Activated naive CD4-positive, alpha-beta T cell treated with anti-CD3 and anti-CD28 coated beads, Interleukin-2, amount 50 U/mL, for 24 hours (primary cell): Measurements from ENCODE around the gene GPR148.

ENCODE experiments used
- H3K27ac Mint-ChIP-seq: one replicate; pipeline ENCODE4 v1.8.0; 2021; ENCODE audit warnings: mild to moderate bottlenecking, mixed read lengths
- H3K27me3 Mint-ChIP-seq: one replicate; pipeline ENCODE4 v1.8.0; 2021; ENCODE audit warnings: mixed read lengths
- H3K36me3 Mint-ChIP-seq: one replicate; pipeline ENCODE4 v1.8.0; 2021; ENCODE audit warnings: mixed read lengths
- H3K4me1 Mint-ChIP-seq: one replicate; pipeline ENCODE4 v1.8.0; 2021; ENCODE audit warnings: mixed read lengths
- H3K4me3 Mint-ChIP-seq: one replicate; pipeline ENCODE4 v1.8.0; 2021; ENCODE audit warnings: mild to moderate bottlenecking, mixed read lengths
- H3K9me3 Mint-ChIP-seq: one replicate; pipeline ENCODE4 v1.8.0; 2021; ENCODE audit warnings: mixed read lengths

The GPR148 gene

GRCh38 chr2:130762031-130762909, 33.4 kb downstream of the GPR148 start:
- Mint-ChIP-seq H3K36me3 (no peaks in the 10 kb centered on the region), H3K9me3 (no peaks in the 10 kb centered on the region), H3K4me1 (peaks cover 4% of the 10 kb centered on the region), H3K4me3 (no peak overlapping the region), H3K27ac (no peak overlapping the region), H3K27me3 (peaks cover 24% of the 10 kb centered on the region)

GRCh38 chr2:130762910-130763385, 34.1 kb downstream of the GPR148 start:
- Mint-ChIP-seq H3K4me3 (no peak overlapping the region), H3K9me3 (no peaks in the 10 kb centered on the region)

GRCh38 chr2:130763405-130763804, 34.5 kb downstream of the GPR148 start:
- Mint-ChIP-seq H3K27me3 (peaks cover 21% of the 10 kb centered on the region), H3K4me1 (no peaks in the 10 kb centered on the region), H3K27ac (no peak overlapping the region), H3K36me3 (no peaks in the 10 kb centered on the region), H3K9me3 (no peaks in the 10 kb centered on the region), H3K4me3 (no peak overlapping the region)

More at GRCh38 chr2:130762910-130763385, 34.1 kb downstream of the GPR148 start:
- H3K27ac Mint-ChIP-seq: no peak overlapping the region
- H3K36me3 Mint-ChIP-seq: no peaks in the 10 kb centered on the region
- peaks cover 22% of the 10 kb centered on the region for H3K27me3 Mint-ChIP-seq
- no peaks in the 10 kb centered on the region for H3K4me1 Mint-ChIP-seq

GRCh38 chr2:130764035-130764820, 35.4 kb downstream of the GPR148 start:
- Mint-ChIP-seq H3K9me3 (no peaks in the 10 kb centered on the region), H3K4me3 (no peak overlapping the region), H3K27ac (no peak overlapping the region), H3K4me1 (no peaks in the 10 kb centered on the region), H3K27me3 (peaks cover 15% of the 10 kb centered on the region), H3K36me3 (no peaks in the 10 kb centered on the region)

DNA sequence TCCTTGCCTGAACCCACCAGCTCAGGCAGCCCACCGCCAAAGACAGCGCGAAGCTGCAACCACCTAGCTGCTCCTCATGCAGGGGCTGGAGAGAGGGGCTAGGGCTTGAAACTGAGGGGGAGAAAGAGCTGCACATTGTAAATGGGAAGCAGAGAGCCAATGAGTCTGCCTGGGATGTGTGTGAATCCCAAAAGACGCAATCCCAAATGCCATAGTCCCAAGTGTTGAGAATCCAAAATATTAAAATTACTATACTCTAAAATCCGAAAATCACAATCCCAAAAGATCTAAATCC, 35.9 kb downstream of the GPR148 start:
- Mint-ChIP-seq H3K4me1 (no peaks in the 10 kb centered on the region), H3K9me3 (no peaks in the 10 kb centered on the region), H3K36me3 (no peaks in the 10 kb centered on the region), H3K27ac (no peak overlapping the region), H3K27me3 (peaks cover 19% of the 10 kb centered on the region), H3K4me3 (no peak overlapping the region)

- Mint-ChIP-seq H3K4me3 (no peak overlapping the region), H3K9me3 (no peaks in the 10 kb centered on the region), H3K4me1 (no peaks in the 10 kb centered on the region)
Measured at GRCh38 chr2:130765464-130765863, 36.6 kb downstream of the GPR148 start.

GRCh38 chr2:130766037-130766436, 37.2 kb downstream of the GPR148 start:
- H3K4me3 Mint-ChIP-seq: no peak overlapping the region
- H3K4me1 Mint-ChIP-seq: no peaks in the 10 kb centered on the region
- no peak overlapping the region for H3K27ac Mint-ChIP-seq
- H3K36me3 Mint-ChIP-seq: no peaks in the 10 kb centered on the region
- no peaks in the 10 kb centered on the region for H3K9me3 Mint-ChIP-seq
- peaks cover 17% of the 10 kb centered on the region for H3K27me3 Mint-ChIP-seq

More at GRCh38 chr2:130765464-130765863, 36.6 kb downstream of the GPR148 start:
- H3K36me3 Mint-ChIP-seq: no peaks in the 10 kb centered on the region
- H3K27ac Mint-ChIP-seq: no peak overlapping the region
- peaks cover 19% of the 10 kb centered on the region for H3K27me3 Mint-ChIP-seq

- H3K27me3 Mint-ChIP-seq: peaks cover 11% of the 10 kb centered on the region
- H3K36me3 Mint-ChIP-seq: no peaks in the 10 kb centered on the region
- H3K4me1 Mint-ChIP-seq: no peaks in the 10 kb centered on the region
- H3K4me3 Mint-ChIP-seq: no peak overlapping the region
- H3K27ac Mint-ChIP-seq: no peak overlapping the region
- H3K9me3 Mint-ChIP-seq: no peaks in the 10 kb centered on the region
Measured at GRCh38 chr2:130766711-130767407, 38.0 kb downstream of the GPR148 start.

DNA sequence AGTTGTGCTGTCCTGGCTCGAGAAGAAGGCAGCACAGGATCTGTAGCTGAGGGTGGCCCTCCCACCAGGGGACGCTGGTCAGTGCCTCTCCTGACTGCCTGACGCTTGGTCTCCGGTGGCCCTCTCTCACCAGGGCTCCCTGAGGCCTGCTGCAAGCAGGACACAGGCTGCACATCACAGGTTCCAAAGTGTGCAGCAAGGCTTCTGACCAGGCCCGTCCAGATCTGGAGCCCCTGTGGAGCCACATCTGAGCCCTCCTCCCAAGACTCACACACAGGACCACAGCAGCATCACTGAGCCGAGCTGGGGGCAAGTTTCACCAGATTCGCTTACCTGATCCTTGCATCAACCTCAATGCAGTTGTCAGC, 38.5 kb downstream of the GPR148 start:
- Mint-ChIP-seq H3K9me3 (no peaks in the 10 kb centered on the region), H3K27ac (no peak overlapping the region), H3K36me3 (no peaks in the 10 kb centered on the region), H3K4me1 (no peaks in the 10 kb centered on the region), H3K4me3 (no peak overlapping the region), H3K27me3 (peaks cover 11% of the 10 kb centered on the region)

GRCh38 chr2:130768191-130768855, 39.5 kb downstream of the GPR148 start:
- Mint-ChIP-seq H3K27ac (no peak overlapping the region), H3K4me3 (no peak overlapping the region), H3K27me3 (peaks cover 15% of the 10 kb centered on the region), H3K36me3 (no peaks in the 10 kb centered on the region), H3K4me1 (no peaks in the 10 kb centered on the region), H3K9me3 (no peaks in the 10 kb centered on the region)

DNA sequence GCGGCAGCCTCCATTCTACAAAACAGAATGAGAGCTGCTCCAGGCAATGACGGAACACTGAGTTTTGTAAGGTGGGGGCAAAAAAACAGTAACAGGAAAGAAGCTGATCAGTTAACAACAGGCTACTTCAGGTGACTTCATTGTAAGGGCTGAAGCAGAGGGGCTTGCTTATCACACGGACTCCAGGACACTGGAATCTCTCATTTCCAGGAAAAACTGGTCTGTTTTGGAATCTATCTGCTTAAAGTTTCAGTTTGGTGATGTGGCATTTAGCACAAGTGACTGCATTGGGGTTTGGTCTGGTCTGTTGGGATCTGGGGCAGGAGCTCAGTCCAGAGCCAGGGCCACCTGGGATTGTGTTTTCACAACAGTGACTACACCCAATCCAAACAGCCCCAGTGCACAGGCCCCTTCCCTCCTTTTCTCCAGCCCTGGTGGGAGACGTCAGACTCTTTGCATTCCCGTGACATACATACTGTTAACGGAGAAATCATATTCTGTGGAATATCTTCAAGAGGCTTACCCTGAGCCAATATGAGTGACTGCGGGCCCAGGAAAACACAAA, 40.6 kb downstream of the GPR148 start:
- no peaks in the 10 kb centered on the region for H3K4me1 Mint-ChIP-seq
- no peak overlapping the region for H3K4me3 Mint-ChIP-seq
- H3K9me3 Mint-ChIP-seq: no peaks in the 10 kb centered on the region
- peaks cover 15% of the 10 kb centered on the region for H3K27me3 Mint-ChIP-seq
- H3K27ac Mint-ChIP-seq: no peak overlapping the region
- H3K36me3 Mint-ChIP-seq: no peaks in the 10 kb centered on the region

DNA sequence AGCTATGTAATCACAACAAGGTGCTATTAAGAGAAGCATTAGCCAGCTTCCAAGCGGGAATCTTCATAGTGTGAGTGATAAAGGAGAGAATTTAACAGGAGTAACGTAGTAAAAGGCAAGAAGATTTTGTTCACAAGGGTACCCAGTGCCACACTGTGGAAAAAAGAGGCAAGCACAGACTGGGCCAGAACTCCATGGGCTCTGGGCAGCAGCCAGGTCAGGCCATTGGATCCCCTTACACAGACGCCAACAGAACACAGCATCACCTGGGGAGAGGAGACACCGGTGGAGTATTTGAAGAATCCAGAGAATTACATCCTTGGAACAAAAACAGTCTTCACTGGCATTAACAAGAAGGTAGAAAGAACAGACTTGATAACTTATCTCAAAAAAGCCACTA, 47.7 kb downstream of the GPR148 start:
- Mint-ChIP-seq H3K36me3 (no peaks in the 10 kb centered on the region), H3K27me3 (peaks cover 6% of the 10 kb centered on the region), H3K4me1 (no peaks in the 10 kb centered on the region), H3K9me3 (no peaks in the 10 kb centered on the region), H3K27ac (no peak overlapping the region), H3K4me3 (no peak overlapping the region)

DNA sequence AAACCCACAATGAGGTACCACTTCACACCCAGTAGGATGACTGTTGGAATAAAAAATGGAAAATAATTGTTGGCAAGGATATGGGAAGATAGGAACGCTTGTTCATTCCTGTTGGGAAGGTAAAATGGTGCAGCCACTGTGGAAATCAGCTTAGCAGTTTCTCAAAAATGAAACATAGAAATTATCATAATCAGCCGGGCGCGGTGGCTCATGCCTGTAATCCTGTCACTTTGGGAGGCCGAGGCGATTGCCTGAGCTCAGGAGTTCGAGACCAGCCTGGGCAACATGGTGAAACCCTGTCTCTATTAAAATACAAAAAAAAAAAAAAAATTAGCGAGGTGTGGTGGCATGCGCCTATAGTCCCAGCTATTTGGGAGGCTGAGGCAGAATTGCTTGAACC, 49.9 kb downstream of the GPR148 start:
- H3K9me3 Mint-ChIP-seq: no peaks in the 10 kb centered on the region
- peaks cover 2% of the 10 kb centered on the region for H3K27me3 Mint-ChIP-seq
- no peak overlapping the region for H3K4me3 Mint-ChIP-seq
- no peaks in the 10 kb centered on the region for H3K4me1 Mint-ChIP-seq
- H3K36me3 Mint-ChIP-seq: no peaks in the 10 kb centered on the region
- no peak overlapping the region for H3K27ac Mint-ChIP-seq
